ENCODE measurements around the gene TGFB1I1.
"Not testable (repeated sequence)": the region's sequence is repeated elsewhere in the genome, so short reads cannot be mapped to it uniquely, and the experiment has no call there.

TGFB1I1 gene

GRCh38 chr16:31439519-31439918 lies 32.4 kb upstream of the TGFB1I1 start:
- DNase-seq (ENCODE audit: low read depth), result no peak
- no peak for TF ChIP-seq CTCF (IDR thresholded peaks at IDR 0.05; ENCODE audit: insufficient read depth, low read depth, low read length, missing control alignments)
- H3K4me3 ChIP-seq (ENCODE audit: low read depth, low read length), result no peak overlapping the region

GRCh38 chr16:31440516-31441184 lies 31.3 kb upstream of the TGFB1I1 start:
- no peak for DNase-seq (ENCODE audit: low read depth)

GRCh38 chr16:31441956-31442355 lies 30.0 kb upstream of the TGFB1I1 start:
- no peak for DNase-seq (ENCODE audit: low read depth)
- TF ChIP-seq CTCF (IDR thresholded peaks at IDR 0.05; ENCODE audit: insufficient read depth, low read depth, low read length, missing control alignments), result no peak
- no peak overlapping the region for H3K4me3 ChIP-seq (ENCODE audit: low read depth, low read length)

More at GRCh38 chr16:31440516-31441184, 31.3 kb upstream of the TGFB1I1 start:
- no peak overlapping the region for H3K4me3 ChIP-seq (ENCODE audit: low read depth, low read length)
- no peak for TF ChIP-seq CTCF (IDR thresholded peaks at IDR 0.05; ENCODE audit: insufficient read depth, low read depth, low read length, missing control alignments)

GRCh38 chr16:31445931-31446330 lies 26.0 kb upstream of the TGFB1I1 start:
- not testable (repeated sequence) for DNase-seq (ENCODE audit: low read depth); H3K4me3 ChIP-seq (ENCODE audit: low read depth, low read length)

GRCh38 chr16:31451201-31451600 lies 20.8 kb upstream of the TGFB1I1 start:
- TF ChIP-seq CTCF (IDR thresholded peaks at IDR 0.05; ENCODE audit: insufficient read depth, low read depth, low read length, missing control alignments), result no peak
- no peak for DNase-seq (ENCODE audit: low read depth)
- no peak overlapping the region for H3K4me3 ChIP-seq (ENCODE audit: low read depth, low read length)

- peak; percentile 47 for DNase-seq (ENCODE audit: low read depth)
- H3K4me3 ChIP-seq (ENCODE audit: low read depth, low read length), result no peak overlapping the region
- peak; percentile 29 for TF ChIP-seq CTCF (IDR thresholded peaks at IDR 0.05; ENCODE audit: insufficient read depth, low read depth, low read length, missing control alignments)
These were observed 20.1 kb upstream of the TGFB1I1 start for GRCh38 chr16:31451681-31452351.

- no peak for DNase-seq (ENCODE audit: low read depth)
- no peak overlapping the region for H3K4me3 ChIP-seq (ENCODE audit: low read depth, low read length)
- TF ChIP-seq CTCF (IDR thresholded peaks at IDR 0.05; ENCODE audit: insufficient read depth, low read depth, low read length, missing control alignments), result no peak
These were observed 19.3 kb upstream of the TGFB1I1 start for GRCh38 chr16:31452631-31453106.

All from GM12865 (cell line).